ENCODE results near the gene GNGT2.

Gene GNGT2

DNA sequence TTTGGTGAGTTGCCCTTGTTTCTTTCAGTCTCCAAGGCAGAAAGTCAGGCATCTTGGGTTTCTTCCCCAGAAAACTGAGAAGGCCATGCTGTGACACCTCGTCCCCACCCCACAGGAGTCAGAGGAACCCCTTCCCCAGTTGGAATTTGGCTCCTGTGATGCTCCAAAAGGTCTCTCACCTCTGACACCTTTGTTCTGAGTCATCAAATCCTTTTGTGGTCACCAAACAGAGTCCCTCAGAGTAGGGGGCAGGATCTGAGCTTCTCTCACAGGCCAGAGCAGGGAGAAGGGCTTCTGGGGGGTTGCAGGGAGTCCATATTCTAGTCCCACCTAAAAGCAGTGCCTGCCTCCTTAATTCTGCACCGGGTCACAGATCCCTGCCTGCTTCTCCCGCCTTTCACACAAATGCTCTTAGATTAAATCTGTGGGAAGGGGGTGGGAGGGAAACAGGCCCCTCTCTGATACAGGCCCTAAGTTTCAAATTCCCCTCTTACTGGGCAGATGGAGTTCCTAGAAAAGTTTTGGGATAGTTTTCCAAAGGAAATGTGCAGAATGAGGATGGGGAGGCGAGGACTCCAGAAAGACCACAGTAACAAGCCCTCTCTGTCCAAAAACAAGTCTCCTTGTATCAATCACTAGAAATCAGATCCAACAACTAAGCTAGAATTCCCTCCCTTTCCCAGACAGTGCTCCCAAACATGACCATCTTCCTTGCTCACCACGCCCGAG is 18.9 kb upstream of the GNGT2 start:
- DNase-seq (ENCODE audit: low read depth): no peak

DNA sequence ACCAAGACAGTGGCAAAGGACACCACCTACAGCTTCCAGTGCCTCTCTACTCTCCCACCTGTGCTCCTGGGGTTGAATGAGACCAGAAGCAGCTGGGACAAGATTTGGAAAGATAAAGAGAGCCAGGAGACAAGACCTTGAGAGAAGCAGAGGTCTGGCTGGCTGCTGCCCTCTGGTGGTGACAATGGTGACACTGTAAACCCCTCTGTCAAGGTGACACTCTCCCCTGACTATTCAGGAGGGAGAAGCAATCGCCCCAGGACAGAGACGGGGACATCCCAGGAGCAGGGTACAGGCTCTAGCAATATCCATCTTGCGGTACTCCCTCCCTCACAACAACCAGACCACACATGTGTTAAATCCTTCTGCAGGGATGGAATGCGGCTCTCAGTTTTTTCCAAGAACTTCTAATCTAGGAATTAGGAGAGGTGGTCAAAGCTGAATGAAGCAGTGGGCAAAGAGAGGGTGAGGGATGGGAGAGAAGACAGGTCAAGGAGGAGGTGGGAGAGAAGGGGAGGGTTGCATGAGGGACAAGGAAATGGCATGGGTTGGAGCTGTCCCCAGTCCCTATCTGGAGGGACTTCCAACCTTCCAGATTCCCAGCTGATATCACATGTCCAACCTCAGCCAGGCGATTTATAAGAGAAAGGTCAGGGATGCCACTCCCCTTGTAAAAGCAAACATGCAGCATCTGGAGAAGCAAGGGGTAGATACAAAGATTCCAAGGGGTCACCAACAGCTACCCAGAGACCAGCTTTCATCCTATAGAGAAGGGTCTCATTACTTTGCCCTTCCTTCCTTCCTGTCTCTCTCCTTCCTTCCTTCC is 17.3 kb upstream of the GNGT2 start:
- peak; percentile 67 for DNase-seq (ENCODE audit: low read depth)

DNA sequence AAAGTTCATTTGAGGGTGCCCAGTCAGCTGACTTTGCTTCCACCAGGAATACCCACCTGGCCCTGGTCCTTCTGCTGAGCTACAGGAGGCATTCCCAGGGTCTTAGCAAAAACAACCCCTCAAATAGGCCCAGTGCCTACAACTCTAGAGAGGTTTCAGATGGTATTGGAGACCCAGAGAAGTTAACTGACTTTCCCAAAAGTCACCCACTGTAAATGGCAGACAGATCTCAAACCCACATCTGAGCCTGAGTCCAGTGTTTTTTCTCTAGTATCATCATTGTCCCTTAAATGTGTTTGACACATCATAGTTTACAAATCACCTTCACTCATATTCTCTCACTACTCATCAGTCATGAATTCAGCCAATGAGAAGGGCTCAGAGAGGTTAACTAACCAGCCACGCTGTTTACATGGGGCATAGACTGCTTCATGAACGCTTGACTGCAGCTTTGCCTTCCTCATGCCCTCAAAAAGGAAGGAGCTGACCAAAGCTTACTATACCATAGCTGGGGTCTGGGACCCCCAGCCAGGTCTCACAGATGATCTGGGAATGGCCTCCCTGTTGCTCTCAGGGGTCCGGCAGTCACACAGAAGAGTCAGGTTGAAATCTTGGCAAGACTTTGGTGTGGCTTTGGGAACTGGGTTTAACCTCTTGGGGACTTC is 16.5 kb upstream of the GNGT2 start:
- no peak for DNase-seq (ENCODE audit: low read depth)

DNA sequence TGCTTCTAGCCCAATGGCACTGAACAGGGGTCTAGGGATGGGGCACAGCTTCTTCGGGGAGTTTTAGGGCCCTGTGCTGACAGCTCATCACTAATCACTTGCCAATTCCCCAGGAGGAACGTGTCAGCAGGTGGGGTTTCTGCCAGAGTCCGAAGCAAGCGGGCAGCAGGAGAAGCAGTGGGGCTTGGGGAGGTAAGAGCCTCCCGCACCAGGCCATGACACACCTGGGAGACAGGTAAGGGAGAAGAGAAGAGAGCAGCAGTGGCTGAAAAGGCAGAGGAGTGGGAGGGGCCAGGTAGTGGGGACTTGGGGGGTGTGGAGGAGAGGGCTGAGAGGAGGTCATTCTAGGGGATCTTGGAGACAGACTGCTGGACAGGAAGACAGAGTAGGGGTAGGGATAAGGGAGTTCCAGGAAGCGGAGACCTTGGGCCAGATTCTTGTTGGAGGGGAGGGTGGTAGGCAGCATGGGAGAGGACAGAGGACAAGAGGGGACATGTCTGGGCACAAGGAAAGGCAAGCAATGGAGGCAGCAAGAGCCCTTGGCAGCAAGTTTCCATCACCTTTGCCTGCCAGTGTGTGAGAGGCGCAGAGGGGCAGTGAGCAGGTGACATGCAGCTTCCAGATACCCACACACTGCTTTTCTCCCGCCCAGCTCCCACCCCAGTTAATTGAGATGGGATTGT is 15.3 kb upstream of the GNGT2 start:
- DNase-seq (ENCODE audit: low read depth): no peak

DNA sequence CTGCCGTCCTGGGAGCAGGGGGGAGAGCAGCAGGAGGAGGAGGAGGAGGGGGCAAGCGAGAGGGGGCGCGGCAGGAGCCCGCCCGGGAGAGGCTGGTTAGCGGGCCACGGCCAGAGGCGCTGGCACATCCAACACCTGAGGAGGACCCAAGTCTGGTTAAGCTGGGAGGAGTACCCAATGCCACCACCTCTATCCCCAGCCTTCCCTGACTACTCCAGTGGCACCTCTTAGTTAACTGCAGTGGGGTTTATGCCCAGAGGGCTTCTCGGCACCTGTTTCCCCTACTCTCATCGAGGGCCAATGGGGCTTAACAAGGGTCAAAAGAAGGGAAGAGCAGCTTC is 14.6 kb upstream of the GNGT2 start:
- no peak for DNase-seq (ENCODE audit: low read depth)

DNA sequence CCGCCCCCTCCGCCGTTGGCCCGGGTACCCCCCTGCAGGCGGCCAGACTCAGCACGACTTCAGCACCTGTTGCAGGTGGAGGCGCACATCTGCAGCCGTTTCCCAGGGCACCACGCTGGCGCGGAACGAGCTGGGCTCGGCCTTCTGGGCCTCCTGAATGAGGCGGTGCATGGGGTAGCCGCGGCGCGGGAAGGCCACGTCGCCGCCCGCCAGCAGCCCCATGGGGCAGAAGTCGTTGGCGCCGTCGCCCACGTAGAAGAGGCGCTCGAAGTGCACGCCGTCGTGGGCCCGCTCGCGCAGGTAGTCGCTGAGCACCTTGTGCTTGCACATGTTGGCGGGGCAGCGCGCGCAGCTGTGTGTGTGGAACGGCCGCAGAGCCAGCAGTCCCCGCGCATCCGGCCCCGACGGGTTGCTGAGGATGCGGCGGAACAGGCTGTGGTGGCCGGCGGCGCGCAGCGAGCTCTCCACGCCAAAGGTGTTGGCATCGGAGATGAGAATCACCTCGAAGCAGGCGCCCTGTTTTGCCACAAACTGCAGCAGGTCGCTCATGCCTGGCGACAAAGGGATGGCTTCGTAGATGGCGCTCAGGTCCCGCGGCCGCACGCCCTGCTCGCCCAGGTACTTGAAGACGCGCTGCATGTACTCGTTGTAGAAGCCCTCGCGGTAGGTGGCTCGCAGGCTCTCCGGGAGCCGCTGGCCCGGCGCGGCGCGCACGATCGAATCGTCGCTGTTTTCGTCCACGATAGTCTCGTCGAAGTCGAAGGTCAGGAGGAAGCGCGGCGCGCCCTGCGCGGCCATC is 14.0 kb upstream of the GNGT2 start:
- DNase-seq (ENCODE audit: low read depth): no peak

DNA sequence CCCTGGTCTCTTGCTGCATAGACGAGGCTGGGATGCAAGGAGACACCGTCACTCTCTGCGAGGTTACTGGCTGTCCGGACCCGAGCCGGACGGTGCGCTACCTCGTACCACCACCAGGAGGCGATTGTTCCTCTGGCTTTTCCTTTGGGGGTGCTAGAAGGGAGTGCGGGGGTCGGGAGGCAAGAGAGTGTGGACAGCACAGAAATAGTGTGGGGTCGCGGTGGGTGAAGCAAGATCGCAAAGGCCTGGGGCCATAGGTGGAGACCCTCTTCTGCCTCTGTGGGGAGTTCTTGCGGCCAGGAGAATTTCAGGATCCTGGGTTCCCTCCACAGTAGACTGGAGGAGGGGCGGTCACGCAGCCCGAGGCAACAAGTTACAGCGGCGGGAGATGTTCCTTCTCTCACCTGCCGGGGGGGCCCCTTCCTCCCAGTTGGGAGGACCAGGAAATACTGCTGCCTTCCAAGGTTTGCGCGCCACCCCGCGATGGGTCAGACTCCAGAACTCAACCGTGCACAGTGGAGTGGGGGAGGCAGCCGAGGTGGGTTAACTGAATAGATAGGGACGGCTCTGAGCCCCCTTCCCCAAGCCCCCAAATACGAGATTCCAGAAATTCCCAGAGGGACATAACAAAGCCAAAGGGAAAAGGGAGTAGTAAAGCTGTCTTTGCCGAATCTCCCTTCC is 13.3 kb upstream of the GNGT2 start:
- no peak for DNase-seq (ENCODE audit: low read depth)

DNA sequence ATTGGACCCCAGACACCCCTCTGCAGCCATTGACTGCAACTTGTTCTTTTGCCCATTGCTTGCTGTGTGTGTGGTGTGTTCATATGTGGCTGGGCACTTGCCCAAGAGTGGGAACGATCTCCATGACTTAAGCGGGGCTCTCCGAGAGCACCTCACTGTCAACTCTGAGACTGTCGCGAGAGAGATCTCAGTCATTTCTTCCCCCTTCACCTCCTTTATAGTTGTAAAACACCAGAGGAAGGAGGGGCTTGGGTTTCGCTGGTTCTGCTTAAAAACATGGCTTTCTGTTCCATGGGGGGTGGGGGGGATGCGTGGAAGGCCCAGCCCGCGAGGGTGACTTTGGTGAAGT is 12.8 kb upstream of the GNGT2 start:
- DNase-seq (ENCODE audit: low read depth): no peak

DNA sequence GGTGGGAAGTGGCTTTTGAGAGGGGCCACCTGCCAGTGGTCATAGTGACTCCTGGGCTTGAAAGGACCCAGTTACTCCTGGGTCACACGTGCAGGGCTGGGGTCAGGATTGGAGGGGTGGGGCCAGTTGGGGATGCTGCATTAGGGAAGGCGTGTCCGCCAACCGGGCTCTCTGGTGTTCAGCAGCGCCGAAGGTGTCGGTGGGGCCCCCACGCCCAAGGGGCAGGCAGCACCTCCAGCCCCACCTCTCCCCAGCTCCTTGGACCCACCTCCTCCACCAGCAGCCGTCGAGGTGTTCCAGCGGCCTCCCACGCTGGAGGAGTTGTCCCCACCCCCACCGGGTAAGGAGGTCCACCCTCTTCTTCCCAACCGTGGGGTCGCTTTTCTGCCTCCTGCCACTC is 9.6 kb upstream of the GNGT2 start:
- no peak for DNase-seq (ENCODE audit: low read depth)

DNA sequence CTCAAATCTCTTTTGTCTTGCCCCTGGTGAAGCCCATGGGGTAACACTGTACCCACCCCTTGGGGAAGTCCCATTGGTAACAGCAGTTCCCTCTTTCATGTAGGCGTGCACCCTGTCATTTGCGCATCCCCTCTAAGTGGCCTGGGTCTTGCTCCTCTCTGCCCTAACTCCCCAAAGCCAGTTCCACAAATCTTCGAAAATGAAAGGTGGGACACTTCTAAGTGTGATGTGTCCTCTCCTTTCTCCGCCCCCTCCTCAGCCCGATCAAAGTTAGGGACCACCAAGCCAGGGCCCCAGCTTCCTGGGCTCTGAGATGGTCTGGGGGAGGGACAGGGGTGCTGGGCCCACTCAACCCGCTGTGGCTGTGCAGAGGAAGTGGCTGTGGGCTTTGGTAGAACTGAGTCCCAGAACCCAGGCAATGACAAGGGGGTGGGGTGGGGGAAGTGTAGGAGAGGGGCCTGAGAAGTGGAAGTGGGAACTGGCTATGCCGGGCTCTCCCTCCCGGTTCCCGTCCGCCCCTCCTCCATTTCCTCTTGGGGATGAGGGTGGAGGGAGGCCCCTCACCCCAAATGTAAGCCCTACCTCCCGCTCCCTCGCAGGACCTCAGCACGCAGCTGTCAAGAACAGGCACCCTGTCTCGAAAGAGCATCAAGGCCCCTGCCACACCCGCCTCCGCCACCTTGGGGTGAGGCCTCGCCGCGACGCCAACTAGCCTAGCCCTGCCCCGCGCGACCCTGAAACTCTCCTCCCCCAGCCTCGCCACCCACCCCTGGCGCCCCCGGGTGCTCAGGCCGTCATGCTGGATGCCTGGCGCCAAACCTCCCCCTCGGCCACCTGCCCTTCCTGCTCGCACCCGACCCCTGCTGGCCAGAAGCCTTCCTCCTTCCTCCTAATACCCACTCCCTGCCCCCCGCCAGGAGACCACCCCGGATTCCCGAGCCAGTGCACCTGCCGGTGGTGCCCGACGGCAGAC is 8.9 kb upstream of the GNGT2 start:
- DNase-seq (ENCODE audit: low read depth): no peak

DNA sequence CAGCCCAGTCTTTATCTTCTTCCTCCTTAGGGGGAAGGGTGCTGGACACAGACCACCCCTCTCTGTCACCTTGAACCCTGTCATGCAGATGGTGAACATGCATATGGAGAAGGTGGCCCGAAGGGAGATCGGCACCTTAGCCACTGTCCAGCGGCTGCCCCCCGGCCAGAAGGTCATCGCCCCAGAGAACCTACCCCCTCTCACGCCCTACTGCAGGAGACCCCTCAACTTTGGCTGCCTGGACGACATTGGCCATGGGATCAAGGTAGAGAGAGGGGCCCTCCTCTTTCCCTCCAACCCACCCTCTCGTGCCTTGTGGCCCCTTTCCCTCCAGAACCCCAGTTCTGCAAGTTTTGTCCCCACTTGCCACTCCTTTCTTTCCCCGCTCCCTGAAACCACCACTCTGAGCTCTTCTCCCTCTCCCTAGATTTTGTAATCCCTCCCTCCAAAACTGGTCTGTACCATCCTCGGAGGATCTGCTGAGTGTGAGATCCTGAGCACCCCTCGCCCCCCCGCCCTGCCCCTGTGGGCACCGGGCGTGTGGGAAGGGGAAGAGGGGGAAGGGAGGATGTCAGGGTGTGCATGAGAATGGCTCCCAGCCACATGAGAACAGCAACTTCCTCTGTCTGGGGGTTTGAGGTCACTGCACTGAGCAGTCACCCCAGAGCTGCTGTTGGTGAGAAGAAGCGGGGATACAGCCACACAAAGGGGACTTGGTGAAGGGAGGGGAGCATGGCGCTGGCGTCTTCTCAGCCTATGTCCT is 7.5 kb upstream of the GNGT2 start:
- peak; percentile 56 for DNase-seq (ENCODE audit: low read depth)

DNA sequence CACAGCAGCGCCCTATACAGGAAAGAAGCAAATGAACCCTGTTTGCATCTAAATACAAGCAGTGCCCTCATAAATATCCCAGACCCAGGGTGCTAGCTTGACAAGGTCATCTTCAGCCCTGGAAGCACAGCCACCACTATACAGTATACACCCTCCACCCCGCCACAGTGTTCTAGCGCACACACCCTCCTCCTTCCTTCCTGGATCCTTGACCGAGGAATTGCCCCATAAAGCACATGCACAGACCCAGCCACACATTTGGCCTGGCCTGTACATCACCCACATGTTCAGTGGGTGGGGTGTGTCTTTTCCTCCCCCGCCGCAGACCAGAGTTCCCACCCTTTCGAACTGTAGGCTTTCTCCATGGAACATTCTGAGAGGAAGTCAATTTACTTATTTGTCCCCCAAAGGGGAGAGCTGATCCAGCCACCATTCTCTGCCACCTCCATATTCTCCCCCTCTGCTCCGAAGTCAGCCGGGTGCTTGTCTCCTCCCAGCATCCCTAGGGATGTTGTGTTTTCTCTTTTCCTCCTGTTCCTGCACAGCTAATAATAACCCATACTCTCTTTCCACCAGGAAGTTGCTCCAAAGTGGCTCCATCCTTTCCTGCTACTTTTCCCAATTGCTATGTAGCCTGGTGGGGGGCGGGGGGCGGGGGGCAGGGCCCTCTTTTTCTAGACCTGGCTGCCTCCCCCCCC is 6.7 kb upstream of the GNGT2 start:
- DNase-seq (ENCODE audit: low read depth): no peak

DNA sequence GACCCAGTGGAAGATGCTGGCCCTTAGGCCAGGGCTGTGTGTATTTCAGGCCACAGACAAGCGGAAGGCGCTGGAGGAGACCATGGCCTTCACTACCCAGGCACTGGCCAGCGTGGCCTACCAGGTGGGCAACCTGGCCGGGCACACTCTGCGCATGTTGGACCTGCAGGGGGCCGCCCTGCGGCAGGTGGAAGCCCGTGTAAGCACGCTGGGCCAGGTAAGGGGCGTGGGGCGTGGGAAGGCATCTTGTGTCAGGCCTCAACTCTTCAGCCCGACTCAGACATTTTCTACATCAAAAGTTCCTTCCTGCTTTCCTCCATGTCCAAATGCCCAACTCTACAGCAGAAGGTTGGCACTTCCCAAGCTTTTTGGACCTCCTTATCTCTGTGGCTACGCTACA is 6.1 kb upstream of the GNGT2 start:
- no peak for DNase-seq (ENCODE audit: low read depth)

DNA sequence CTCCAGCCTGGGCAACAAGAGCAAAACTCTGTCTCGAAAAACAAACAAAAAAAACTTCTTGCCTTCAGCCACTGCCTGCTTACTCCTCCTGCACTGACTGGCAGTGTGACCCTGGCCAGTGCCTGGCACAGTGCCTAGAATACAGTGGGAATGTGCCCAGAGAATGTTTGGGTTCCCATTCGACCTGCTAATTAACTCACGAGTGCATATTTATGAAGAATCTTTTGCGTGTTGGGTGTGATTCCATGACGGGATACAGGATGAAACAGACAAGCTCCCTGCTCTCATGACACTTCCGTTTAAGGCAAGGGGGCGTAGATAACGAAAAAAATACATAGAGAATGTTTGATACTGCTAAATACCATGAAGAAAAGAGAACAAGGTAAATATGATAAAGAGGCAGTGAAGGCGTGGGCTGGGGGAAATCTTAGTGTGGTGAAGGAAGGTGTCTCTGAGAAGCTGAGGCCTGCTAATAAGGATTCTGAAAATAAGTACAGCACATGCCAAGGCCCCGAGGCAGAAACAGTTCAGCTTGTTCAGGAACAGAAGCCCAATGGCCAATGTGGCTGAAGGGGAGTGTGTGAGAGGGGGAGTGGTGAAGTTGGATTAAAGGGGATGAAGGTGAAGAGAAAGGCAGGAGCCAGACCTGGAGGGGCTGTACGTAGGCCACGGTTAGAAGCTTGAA is 4.4 kb upstream of the GNGT2 start:
- DNase-seq (ENCODE audit: low read depth): no peak

DNA sequence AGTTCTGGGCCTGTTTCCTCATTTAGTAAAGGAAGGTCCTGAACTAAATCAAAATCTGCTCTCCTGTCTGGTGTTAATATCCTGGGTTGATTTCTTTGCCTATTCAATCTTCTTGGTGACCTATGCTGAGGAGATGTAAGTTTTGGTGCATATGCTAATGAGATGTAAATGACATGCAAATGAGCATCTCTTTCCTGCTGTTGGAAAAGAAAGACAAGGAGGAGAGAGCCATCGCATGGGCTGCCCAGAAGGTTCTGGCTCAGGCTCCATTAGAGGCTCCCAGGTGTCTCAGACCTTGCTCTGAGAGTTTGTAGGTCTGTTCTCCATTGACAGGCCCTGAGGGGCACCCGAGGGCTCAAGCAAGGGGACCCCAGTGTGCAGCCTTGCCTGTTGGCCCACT is 3.5 kb upstream of the GNGT2 start:
- no peak for DNase-seq (ENCODE audit: low read depth)

DNA sequence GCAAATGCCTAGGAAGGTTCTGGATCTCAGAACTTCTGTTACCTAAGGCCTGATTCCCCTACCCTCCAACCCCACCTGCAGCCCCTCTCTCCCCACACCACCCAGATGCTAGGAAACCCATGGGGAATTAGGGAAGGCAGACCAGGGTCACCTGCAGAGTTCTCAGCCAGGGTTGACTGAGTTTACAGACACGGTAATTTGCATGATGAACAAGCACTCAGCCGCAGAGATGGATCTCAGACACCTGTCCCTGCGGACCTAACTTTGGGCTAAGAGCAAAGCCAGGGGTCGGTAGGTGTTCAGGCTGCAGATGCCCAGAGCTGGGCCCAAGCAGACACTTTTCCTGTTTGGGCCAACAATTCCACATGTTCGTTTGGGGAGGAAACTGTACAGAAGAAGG is 3.0 kb upstream of the GNGT2 start:
- no peak for DNase-seq (ENCODE audit: low read depth)

DNA sequence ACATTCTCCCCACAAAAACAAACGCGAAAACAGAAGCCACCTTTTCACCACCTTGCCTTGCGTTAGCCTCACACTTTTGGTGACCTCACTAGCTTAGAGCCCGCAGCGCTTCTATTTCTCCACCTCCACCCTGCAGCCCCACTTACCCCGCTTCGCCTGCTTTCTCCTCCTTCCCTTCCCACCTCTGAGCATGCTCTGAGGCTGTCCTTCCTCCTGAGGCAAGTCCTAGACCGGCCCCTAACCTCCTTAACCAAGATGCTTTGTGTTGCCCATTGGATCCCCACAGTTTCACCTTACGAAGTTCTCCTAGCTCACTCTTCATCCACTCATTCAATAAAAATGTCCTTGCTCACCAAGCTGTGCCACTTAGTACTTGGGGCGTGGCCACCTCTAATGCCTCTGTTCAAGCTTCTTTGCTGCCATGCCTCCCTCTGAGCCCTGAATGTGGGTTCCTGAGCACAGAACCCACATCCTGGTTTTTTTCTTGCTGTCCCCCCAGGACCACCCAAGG is 1.3 kb downstream of the GNGT2 start:
- DNase-seq (ENCODE audit: low read depth): no peak

DNA sequence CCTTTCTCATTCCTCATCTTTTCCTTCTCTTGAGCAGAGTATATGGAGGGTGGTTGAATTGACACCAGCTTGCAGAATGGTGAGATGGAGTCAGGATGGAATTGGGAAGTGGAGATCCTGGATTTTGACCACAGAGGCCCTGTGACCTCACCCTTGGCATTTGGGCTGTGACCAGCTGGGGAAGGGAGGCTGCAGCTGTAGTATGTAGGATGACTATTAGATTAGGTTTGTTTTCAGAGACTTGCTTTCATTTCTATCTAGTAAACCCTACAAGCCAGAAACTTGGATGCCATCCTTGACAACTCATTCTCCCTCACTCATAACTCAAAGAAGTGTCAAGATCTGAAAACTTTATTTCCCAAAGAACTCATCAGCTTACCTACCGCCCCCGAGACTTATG is 5.9 kb downstream of the GNGT2 start:
- no peak for DNase-seq (ENCODE audit: low read depth)

All from stimulated activated CD8-positive, alpha-beta memory T cell treated with anti-CD3 and anti-CD28 coated beads, Interleukin-12 subunit alpha, Interleukin-12 subunit beta, amount 100 ng/mL, for 1 hour (primary cell).